HepG2 (cell line): ENCODE results near the gene PGRMC1. TPM values are rescaled to one million over a fixed set of nuclear protein-coding genes. Genes with fewer than 3 reads are reported as not detected.

ENCODE experiments used
- ATF7-NPFF ChIP-seq: sonication (generic); formaldehyde crosslinking; IDR thresholded peaks from 2 replicates; pipeline ENCODE4 v1.8.1; 2023; ENCODE audit warnings: mild to moderate bottlenecking, low read depth, missing genetic modification reagents, moderate library complexity
- CHD2 ChIP-seq: IDR thresholded peaks from 2 replicates; pipeline ENCODE4 v1.6.1; 2011; ENCODE audit warnings: low read depth, low read length, improper control_type of control experiment
- DMAP1 ChIP-seq: IDR thresholded peaks from 2 replicates; pipeline ENCODE4 v1.6.1; 2016
- MED8 ChIP-seq: sonication (generic); formaldehyde crosslinking; IDR thresholded peaks from 2 replicates; pipeline ENCODE4 v1.8.1; 2023; ENCODE audit warnings: mild to moderate bottlenecking, missing genetic modification reagents; ENCODE audit not compliant: insufficient replicate concordance
- REPIN1 ChIP-seq: sonication (generic); formaldehyde crosslinking; IDR thresholded peaks from 2 replicates; pipeline ENCODE4 v1.8.0; 2022; ENCODE audit warnings: missing genetic modification reagents, low read depth, mild to moderate bottlenecking, borderline replicate concordance
- ZBTB43 ChIP-seq: sonication (generic); formaldehyde crosslinking; conservative IDR thresholded peaks from 2 replicates; pipeline ENCODE4 v1.4.0; 2020; ENCODE audit warnings: missing genetic modification reagents
- ZNF616 ChIP-seq: sonication (generic); formaldehyde crosslinking; IDR thresholded peaks from 2 replicates; pipeline ENCODE4 v1.5.0; 2020; ENCODE audit warnings: low read depth, mild to moderate bottlenecking, missing genetic modification reagents
- ZNF740 ChIP-seq: sonication (generic); formaldehyde crosslinking; IDR thresholded peaks from 2 replicates; pipeline ENCODE4 v1.4.0; 2020; ENCODE audit warnings: missing genetic modification reagents
- ZSCAN20 ChIP-seq: sonication (generic); formaldehyde crosslinking; IDR thresholded peaks from 2 replicates; pipeline ENCODE4 v1.4.0; 2020; ENCODE audit warnings: missing genetic modification reagents, mild to moderate bottlenecking, borderline replicate concordance
- polyA plus RNA-seq, 8 experiments: library from polyadenylated mRNA; depleted of rRNA in 3 of 8; stranded (reverse) in 7 of 8; unstranded in 1 of 8; fragments of >200 nt; fragmentation: Illumina TruSeq in 4 of 8; extraction: Trizol in 4 of 8; gene quantifications; 2 replicates each; pipeline versions ENCODE4 v1.2.1 to v1.2.3, GENCODE V29; 2011 to 2016; ENCODE audit warnings: low read depth in 4 of 8, missing spikeins in 1 of 8, mixed read lengths in 1 of 8; ENCODE audit not compliant: insufficient read depth in 1 of 8
- total RNA-seq, 5 experiments: library from RNA; depleted of rRNA; stranded (reverse); fragments of >200 nt; fragmentation: Illumina TruSeq; extraction: Trizol; gene quantifications; 2 replicates each; pipeline ENCODE4 v1.2.3, GENCODE V29; 2016; ENCODE audit warnings: low read depth in 1 of 5
- TF ChIP-seq, protein P1 (sequence below): sonication (generic); formaldehyde crosslinking; IDR thresholded peaks from 2 replicates; pipeline ENCODE4 v1.4.0; 2020; ENCODE audit warnings: missing genetic modification reagents
- TF ChIP-seq, protein P2 (sequence below): sonication (generic); formaldehyde crosslinking; IDR thresholded peaks from 2 replicates; pipeline ENCODE4 v1.4.0; 2020; ENCODE audit warnings: missing genetic modification reagents

The PGRMC1 gene
- total and polyA plus RNA-seq, 2 of the 13 experiments (the other 11 are each of a cell fraction or from before 2014, with no cell fraction given), result 44.7 to 124 TPM

DNA sequence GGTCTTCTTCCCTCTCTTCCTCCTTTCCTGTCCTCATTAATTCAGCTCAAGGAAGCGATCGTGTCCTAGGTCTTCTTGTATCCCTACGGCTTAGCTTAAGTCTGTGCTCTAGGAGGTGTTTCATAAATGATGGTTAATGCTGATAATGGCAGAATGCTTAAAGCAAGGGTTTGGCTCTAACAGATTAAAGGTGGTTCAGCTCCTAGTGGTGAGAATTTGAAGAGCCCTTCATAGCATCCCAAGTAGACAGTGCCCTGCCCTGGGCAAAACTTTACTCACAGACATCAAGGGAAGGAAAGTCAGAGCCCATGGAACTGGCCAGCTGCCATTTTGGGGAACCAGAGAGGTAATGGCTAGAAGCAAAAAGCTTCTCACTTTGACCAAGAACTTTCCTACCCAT lies 47.0 kb upstream of the PGRMC1 start (continued):
- TF ChIP-seq ZBTB43 (no peak), MED8 (CRISPR knock-in tag) (no peak), CHD2 (no peak), REPIN1 (CRISPR knock-in tag) (no peak), ZSCAN20 (CRISPR knock-in tag) (no peak), ZNF740 (CRISPR knock-in tag) (no peak), DMAP1 (CRISPR knock-in tag) (no peak), ATF7-NPFF (no peak), ZNF616 (CRISPR knock-in tag) (no peak)
- TF ChIP-seq, protein P1, sequence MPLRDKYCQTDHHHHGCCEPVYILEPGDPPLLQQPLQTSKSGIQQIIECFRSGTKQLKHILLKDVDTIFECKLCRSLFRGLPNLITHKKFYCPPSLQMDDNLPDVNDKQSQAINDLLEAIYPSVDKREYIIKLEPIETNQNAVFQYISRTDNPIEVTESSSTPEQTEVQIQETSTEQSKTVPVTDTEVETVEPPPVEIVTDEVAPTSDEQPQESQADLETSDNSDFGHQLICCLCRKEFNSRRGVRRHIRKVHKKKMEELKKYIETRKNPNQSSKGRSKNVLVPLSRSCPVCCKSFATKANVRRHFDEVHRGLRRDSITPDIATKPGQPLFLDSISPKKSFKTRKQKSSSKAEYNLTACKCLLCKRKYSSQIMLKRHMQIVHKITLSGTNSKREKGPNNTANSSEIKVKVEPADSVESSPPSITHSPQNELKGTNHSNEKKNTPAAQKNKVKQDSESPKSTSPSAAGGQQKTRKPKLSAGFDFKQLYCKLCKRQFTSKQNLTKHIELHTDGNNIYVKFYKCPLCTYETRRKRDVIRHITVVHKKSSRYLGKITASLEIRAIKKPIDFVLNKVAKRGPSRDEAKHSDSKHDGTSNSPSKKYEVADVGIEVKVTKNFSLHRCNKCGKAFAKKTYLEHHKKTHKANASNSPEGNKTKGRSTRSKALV (CRISPR knock-in tag), result no peak
- TF ChIP-seq, protein P2, sequence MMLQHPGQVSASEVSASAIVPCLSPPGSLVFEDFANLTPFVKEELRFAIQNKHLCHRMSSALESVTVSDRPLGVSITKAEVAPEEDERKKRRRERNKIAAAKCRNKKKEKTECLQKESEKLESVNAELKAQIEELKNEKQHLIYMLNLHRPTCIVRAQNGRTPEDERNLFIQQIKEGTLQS (CRISPR knock-in tag), result no peak
